T follicular helper cell (primary cell): ENCODE data around the gene ST13.
"Not testable (repeated sequence)": the region's sequence is repeated elsewhere in the genome, so short reads cannot be mapped to it uniquely, and the experiment has no call there.

Experiments
- DNase-seq: peaks from one replicate; pipeline ENCODE4 v3.0.0-alpha.2; 2020; ENCODE audit warnings: low read depth
- total RNA-seq, 2 experiments: gene quantifications; one replicate each; lab custom pipeline; 2026; lab: John Stamatoyannopoulos, UW

The ST13 gene
- 179 to 361 reads per million in 2 experiments for total RNA-seq

- peak; percentile 96 for DNase-seq
These were observed at the start of gene ST13, which contains the start of gene XPNPEP3 for GRCh38 chr22:40856513-40857308. ST13 (minus strand) TSS chr22:40856639; CDS start chr22:40856540, 99 bp downstream. XPNPEP3 (plus strand) TSS chr22:40857148; CDS start chr22:40857182, 34 bp downstream.

- DNase-seq, result no peak
These were observed 47.7 kb upstream of the ST13 start for GRCh38 chr22:40904101-40904500.

- DNase-seq, result no peak
These were observed 42.5 kb upstream of the ST13 start for GRCh38 chr22:40898850-40899357.

- DNase-seq, result no peak
These were observed 38.0 kb upstream of the ST13 start for GRCh38 chr22:40894417-40894816.

- DNase-seq, result no peak
These were observed 34.4 kb upstream of the ST13 start for GRCh38 chr22:40890881-40891280.

GRCh38 chr22:40889116-40889515 is 32.7 kb upstream of the ST13 start:
- no peak for DNase-seq

- no peak for DNase-seq
These were observed 22.5 kb upstream of the ST13 start for GRCh38 chr22:40878922-40879321.

- no peak for DNase-seq
These were observed 21.0 kb upstream of the ST13 start for GRCh38 chr22:40877488-40877887.

- no peak for DNase-seq
These were observed 20.5 kb upstream of the ST13 start for GRCh38 chr22:40876907-40877306.

GRCh38 chr22:40875111-40875510 is 18.7 kb upstream of the ST13 start:
- no peak for DNase-seq

GRCh38 chr22:40874016-40874415 is 17.6 kb upstream of the ST13 start:
- no peak for DNase-seq

GRCh38 chr22:40868379-40868778 is 11.9 kb upstream of the ST13 start:
- DNase-seq, result not testable (repeated sequence)

GRCh38 chr22:40867109-40867508 is 10.7 kb upstream of the ST13 start:
- no peak for DNase-seq

- DNase-seq, result no peak
These were observed 6.1 kb upstream of the ST13 start for GRCh38 chr22:40862537-40862936.

GRCh38 chr22:40862013-40862412 is 5.6 kb upstream of the ST13 start, which contains the start of gene DNAJB7:
DNAJB7 (minus strand) TSS chr22:40862113; CDS start chr22:40861994, 119 bp downstream.
- DNase-seq, result no peak

GRCh38 chr22:40857309-40857855 is 943 bp upstream of the ST13 start:
- no peak for DNase-seq

GRCh38 chr22:40855979-40856512 is 393 bp downstream of the ST13 start:
- DNase-seq, result peak; percentile 5

GRCh38 chr22:40855071-40855978 is 1.1 kb downstream of the ST13 start:
- no peak for DNase-seq

- DNase-seq, result no peak
These were observed 2.5 kb downstream of the ST13 start for GRCh38 chr22:40853961-40854360.

- DNase-seq, result no peak
These were observed 3.1 kb downstream of the ST13 start for GRCh38 chr22:40853333-40853732.

GRCh38 chr22:40845816-40846215 is 10.6 kb downstream of the ST13 start:
- DNase-seq, result not testable (repeated sequence)

GRCh38 chr22:40844951-40845350 is 11.5 kb downstream of the ST13 start:
- DNase-seq, result no peak
